Ishikawa (cell line): Measurements from ENCODE around the gene FBXO48.

Experiments
- CEBPB ChIP-seq: IDR thresholded peaks from 2 replicates; pipeline ENCODE4 v1.6.1; 2012
- RAD21 ChIP-seq: IDR thresholded peaks from 2 replicates; pipeline ENCODE4 v1.6.1; 2012; ENCODE audit warnings: low read depth
- TAF1 ChIP-seq: IDR thresholded peaks from 2 replicates; pipeline ENCODE4 v1.6.1; 2012; ENCODE audit warnings: low read depth, mild to moderate bottlenecking
- YY1 ChIP-seq: IDR thresholded peaks from 2 replicates; pipeline ENCODE4 v1.6.1; 2012; ENCODE audit warnings: low read depth
- TF ChIP-seq, protein P1 (sequence below): IDR thresholded peaks from 2 replicates; pipeline ENCODE4 v1.6.1; 2012; ENCODE audit warnings: low read depth, mild to moderate bottlenecking

DNA sequence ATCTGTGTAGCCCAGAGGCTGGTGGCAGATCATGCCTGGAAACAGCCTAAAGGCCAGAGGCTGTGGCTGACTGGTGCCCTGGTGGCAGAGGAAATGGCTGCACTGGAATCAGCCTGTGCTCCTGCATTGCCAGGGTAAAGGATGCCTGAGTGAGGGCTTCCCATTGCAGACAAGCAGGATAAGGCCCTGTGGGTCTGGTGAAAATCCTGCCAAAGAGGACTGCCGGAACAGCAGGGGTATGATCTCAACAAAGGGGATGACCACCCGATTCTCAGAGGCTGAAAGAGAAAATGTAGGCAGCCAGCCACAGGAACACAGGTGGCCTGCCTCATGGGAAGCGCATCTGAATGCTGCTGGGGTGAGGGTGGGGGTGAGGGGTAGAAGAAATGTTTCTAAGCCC is 48.2 kb downstream of the FBXO48 start:
- TF ChIP-seq TAF1 (no peak), RAD21 (no peak), YY1 (no peak), CEBPB (no peak)
- TF ChIP-seq, protein P1, sequence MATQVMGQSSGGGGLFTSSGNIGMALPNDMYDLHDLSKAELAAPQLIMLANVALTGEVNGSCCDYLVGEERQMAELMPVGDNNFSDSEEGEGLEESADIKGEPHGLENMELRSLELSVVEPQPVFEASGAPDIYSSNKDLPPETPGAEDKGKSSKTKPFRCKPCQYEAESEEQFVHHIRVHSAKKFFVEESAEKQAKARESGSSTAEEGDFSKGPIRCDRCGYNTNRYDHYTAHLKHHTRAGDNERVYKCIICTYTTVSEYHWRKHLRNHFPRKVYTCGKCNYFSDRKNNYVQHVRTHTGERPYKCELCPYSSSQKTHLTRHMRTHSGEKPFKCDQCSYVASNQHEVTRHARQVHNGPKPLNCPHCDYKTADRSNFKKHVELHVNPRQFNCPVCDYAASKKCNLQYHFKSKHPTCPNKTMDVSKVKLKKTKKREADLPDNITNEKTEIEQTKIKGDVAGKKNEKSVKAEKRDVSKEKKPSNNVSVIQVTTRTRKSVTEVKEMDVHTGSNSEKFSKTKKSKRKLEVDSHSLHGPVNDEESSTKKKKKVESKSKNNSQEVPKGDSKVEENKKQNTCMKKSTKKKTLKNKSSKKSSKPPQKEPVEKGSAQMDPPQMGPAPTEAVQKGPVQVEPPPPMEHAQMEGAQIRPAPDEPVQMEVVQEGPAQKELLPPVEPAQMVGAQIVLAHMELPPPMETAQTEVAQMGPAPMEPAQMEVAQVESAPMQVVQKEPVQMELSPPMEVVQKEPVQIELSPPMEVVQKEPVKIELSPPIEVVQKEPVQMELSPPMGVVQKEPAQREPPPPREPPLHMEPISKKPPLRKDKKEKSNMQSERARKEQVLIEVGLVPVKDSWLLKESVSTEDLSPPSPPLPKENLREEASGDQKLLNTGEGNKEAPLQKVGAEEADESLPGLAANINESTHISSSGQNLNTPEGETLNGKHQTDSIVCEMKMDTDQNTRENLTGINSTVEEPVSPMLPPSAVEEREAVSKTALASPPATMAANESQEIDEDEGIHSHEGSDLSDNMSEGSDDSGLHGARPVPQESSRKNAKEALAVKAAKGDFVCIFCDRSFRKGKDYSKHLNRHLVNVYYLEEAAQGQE = no peak
